MCF 10A (cell line): ENCODE measurements around the gene PIGC. TPM values are rescaled to one million over a fixed set of nuclear protein-coding genes. Genes with fewer than 3 reads are reported as not detected.

Source experiments
- BruUV-seq: library from RNA; stranded (reverse); fragments of 400-500 nt; replicated peaks from 2 replicates; lab custom pipeline; 2021; lab: Mats Ljungman, UMichigan
- CTCF ChIA-PET: fragments of 300-600 bp; sonication (Branson Sonifier 250); formaldehyde crosslinking; extraction: SDS; loops from one replicate; lab custom pipeline; 2021; ENCODE audit warnings: antibody characterized with exemption, inconsistent platforms; lab: Yijun Ruan, JAX
- POLR2A ChIA-PET: fragments of 300-600, 350-650 bp; sonication (Branson Sonifier 250); formaldehyde crosslinking; extraction: SDS; loops from one replicate; lab custom pipeline; 2020; ENCODE audit warnings: antibody characterized with exemption, inconsistent platforms; lab: Yijun Ruan, JAX
- DNase-seq: peaks from one replicate; pipeline ENCODE4 v3.0.0-alpha.2; 2018; ENCODE audit not compliant: unreplicated experiment
- H3K27ac Mint-ChIP-seq: one replicate; pipeline ENCODE4 v1.8.0; 2022; ENCODE audit warnings: mild to moderate bottlenecking, low read depth, mixed read lengths; ENCODE audit not compliant: unreplicated experiment
- H3K27me3 Mint-ChIP-seq: one replicate; pipeline ENCODE4 v1.8.0; 2022; ENCODE audit warnings: mixed read lengths; ENCODE audit not compliant: insufficient read depth, unreplicated experiment
- H3K36me3 Mint-ChIP-seq: one replicate; pipeline ENCODE4 v1.8.0; 2022; ENCODE audit warnings: mild to moderate bottlenecking, moderate library complexity, mixed read lengths; ENCODE audit not compliant: insufficient read depth, unreplicated experiment
- H3K4me1 Mint-ChIP-seq: one replicate; pipeline ENCODE4 v1.8.0; 2022; ENCODE audit warnings: mixed read lengths; ENCODE audit not compliant: insufficient read depth, unreplicated experiment
- H3K4me3 Mint-ChIP-seq: one replicate; pipeline ENCODE4 v1.8.0; 2022; ENCODE audit warnings: mild to moderate bottlenecking, moderate library complexity, mixed read lengths; ENCODE audit not compliant: unreplicated experiment
- H3K9me3 Mint-ChIP-seq: one replicate; pipeline ENCODE4 v1.8.0; 2022; ENCODE audit warnings: mixed read lengths; ENCODE audit not compliant: unreplicated experiment
- intact Hi-C: fragments of 100-400 bp; cut with micrococcal nuclease; formaldehyde crosslinking; loops from 2 replicates; pipeline ENCODE4 v1.14.1; 2022
- total RNA-seq: library from RNA; stranded (reverse); gene quantifications from 2 replicates; pipeline ENCODE4 v1.2.3, GENCODE V29; 2022
- TF ChIP-seq, protein P1 (sequence below): fragments of 200-600 bp; IDR thresholded peaks from one replicate; pipeline ENCODE4 v1.8.0; 2022; ENCODE audit warnings: antibody characterized with exemption, mild to moderate bottlenecking; ENCODE audit not compliant: unreplicated experiment

The PIGC gene
- total RNA-seq, 1 experiment from 2014 or later, result 20.2 TPM

DNA sequence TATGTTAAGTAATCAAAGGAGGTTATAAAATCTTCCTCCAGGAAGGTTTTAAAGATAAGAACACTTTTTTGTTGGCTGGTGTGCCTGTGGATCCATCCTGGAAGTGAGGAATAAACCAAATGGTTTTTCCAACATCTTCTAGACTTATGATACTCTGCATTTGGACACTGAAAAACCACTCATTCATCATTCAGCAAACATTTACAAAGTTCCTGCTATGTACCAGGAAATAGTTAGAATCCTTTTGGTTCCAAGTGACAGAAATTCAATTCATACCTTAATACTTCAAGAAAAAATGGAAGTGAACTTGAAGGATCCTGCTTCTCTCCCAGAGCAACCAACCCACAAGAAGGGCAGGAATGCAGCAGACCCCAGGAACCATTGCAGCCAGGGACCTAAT, 39.6 kb upstream of the PIGC start:
- Mint-ChIP-seq H3K27me3 (peaks cover 38% of the 10 kb centered on the region), H3K4me3 (no peak overlapping the region), H3K36me3 (no peaks in the 10 kb centered on the region), H3K9me3 (no peaks in the 10 kb centered on the region), H3K4me1 (peaks cover 2% of the 10 kb centered on the region), H3K27ac (no peak overlapping the region)
- POLR2A ChIA-PET, result interaction anchor here (1.0 kb wide), 1 partner anchor 14 kb away, joined by 5 read pairs; no protein-coding TSS in a partner anchor
- TF ChIP-seq, protein P1, sequence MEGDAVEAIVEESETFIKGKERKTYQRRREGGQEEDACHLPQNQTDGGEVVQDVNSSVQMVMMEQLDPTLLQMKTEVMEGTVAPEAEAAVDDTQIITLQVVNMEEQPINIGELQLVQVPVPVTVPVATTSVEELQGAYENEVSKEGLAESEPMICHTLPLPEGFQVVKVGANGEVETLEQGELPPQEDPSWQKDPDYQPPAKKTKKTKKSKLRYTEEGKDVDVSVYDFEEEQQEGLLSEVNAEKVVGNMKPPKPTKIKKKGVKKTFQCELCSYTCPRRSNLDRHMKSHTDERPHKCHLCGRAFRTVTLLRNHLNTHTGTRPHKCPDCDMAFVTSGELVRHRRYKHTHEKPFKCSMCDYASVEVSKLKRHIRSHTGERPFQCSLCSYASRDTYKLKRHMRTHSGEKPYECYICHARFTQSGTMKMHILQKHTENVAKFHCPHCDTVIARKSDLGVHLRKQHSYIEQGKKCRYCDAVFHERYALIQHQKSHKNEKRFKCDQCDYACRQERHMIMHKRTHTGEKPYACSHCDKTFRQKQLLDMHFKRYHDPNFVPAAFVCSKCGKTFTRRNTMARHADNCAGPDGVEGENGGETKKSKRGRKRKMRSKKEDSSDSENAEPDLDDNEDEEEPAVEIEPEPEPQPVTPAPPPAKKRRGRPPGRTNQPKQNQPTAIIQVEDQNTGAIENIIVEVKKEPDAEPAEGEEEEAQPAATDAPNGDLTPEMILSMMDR, result no peak
- CTCF ChIA-PET, result no interaction called here
- DNase-seq, result no peak
- no TSS peak for BruUV-seq
- intact Hi-C loops, result no loop called here

DNA sequence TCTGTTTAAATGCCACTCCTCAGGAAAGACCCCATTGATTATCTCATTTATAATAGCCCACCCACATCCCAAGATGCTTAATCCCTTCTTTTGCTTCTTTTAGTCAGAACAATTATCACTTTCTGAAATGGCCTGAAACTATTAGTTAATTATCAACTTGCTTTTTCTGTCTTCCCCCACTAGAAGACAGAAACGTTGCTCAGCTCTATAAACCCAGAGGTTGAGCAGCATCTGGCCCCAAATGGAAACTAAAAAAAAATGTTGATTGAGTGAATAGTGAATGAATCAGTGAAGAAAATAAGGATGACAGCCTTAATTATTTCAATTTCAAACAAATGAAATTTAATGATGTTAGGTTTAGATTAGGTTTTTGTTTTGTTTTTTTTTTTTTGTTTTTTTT, 38.2 kb upstream of the PIGC start:
- Mint-ChIP-seq H3K36me3 (no peaks in the 10 kb centered on the region), H3K4me3 (no peak overlapping the region), H3K9me3 (no peaks in the 10 kb centered on the region), H3K27me3 (peaks cover 32% of the 10 kb centered on the region), H3K4me1 (peaks cover 13% of the 10 kb centered on the region), H3K27ac (no peak overlapping the region)
- ChIA-PET POLR2A (interaction anchor here (0.7 to 1.2 kb wide), 2 partner anchors 15 to 39 kb away, joined by 3 to 6 read pairs; no protein-coding TSS in a partner anchor), CTCF (interaction anchor here (0.6 to 1.2 kb wide), 2 partner anchors 28 to 1455 kb away, joined by 3 read pairs; no protein-coding TSS in a partner anchor)
- intact Hi-C loops, result no loop called here
- no TSS peak for BruUV-seq
- TF ChIP-seq, protein P1, result no peak
- no peak for DNase-seq

DNA sequence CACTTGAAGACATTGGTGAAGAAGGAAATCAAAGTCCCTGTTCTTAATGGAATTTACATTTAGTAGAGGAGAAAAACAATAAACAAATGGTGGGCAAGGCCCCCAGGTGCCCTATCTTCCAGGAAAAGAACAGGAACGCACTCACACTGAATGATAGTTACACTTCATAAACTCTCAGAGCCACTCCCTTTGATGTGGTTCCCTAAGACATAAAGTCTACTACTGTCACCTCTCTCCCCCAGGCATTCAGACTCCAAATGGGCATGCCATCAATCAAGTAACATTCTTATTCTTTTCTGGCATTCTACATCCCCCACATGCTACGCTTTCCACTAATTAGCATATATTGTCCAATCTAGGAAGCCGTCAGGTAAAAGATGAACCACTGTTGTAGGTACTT, 36.6 kb upstream of the PIGC start:
- Mint-ChIP-seq H3K36me3 (no peaks in the 10 kb centered on the region), H3K4me1 (peaks cover 28% of the 10 kb centered on the region), H3K4me3 (no peak overlapping the region), H3K9me3 (no peaks in the 10 kb centered on the region), H3K27ac (no peak overlapping the region), H3K27me3 (peaks cover 23% of the 10 kb centered on the region)
- ChIA-PET POLR2A (no interaction called here), CTCF (no interaction called here)
- no TSS peak for BruUV-seq
- TF ChIP-seq, protein P1, result no peak
- no peak for DNase-seq
- intact Hi-C loops, result no loop called here

DNA sequence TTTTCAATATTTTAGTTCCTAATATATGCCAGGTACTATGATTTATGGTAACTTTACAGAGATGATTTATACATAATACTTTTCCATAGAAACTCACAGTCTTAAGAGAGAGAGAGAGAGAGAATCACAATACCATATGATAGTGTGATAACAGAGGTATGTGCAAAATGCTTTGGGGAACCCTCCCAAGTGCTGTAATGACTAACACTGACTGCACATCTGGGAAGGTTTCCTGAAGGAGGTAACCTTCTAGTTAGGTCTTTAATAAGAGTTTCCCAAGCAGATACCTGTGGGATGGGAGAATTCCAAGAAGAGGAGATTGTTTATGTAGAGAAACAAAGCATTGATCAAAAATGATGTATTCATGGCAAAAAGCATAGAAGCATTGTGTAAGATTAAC, 34.6 kb upstream of the PIGC start:
- no peak overlapping the region for H3K27ac Mint-ChIP-seq
- TF ChIP-seq, protein P1, result no peak
- no peak overlapping the region for H3K4me3 Mint-ChIP-seq
- H3K27me3 Mint-ChIP-seq, result peaks cover 13% of the 10 kb centered on the region
- CTCF ChIA-PET, result interaction anchor here (1.1 kb wide), 1 partner anchor 35 kb away, joined by 3 read pairs; no protein-coding TSS in a partner anchor
- H3K36me3 Mint-ChIP-seq, result no peaks in the 10 kb centered on the region
- BruUV-seq, result no TSS peak
- intact Hi-C loops, result no loop called here
- H3K4me1 Mint-ChIP-seq, result peaks cover 28% of the 10 kb centered on the region
- POLR2A ChIA-PET, result interaction anchor here (1.3 kb wide), 1 partner anchor 54 kb away, joined by 3 read pairs; the partner anchor contains the start of gene SUCO
- no peaks in the 10 kb centered on the region for H3K9me3 Mint-ChIP-seq
- no peak for DNase-seq
